Loucy (cell line): Measurements from ENCODE around the gene PDE9A.

ENCODE experiments used
- CTCF ChIP-seq: fragments of 200-600 bp; sonication (generic); conservative IDR thresholded peaks from 2 replicates; pipeline ENCODE4 v1.5.1; 2014; ENCODE audit warnings: mild to moderate bottlenecking, antibody characterized with exemption, low read length
- EZH2phosphoT487 ChIP-seq: fragments of 200-600 bp; IDR thresholded peaks from 2 replicates; pipeline ENCODE4 v1.6.1; 2018; ENCODE audit warnings: antibody characterized with exemption, mild to moderate bottlenecking, moderate library complexity, borderline replicate concordance

DNA sequence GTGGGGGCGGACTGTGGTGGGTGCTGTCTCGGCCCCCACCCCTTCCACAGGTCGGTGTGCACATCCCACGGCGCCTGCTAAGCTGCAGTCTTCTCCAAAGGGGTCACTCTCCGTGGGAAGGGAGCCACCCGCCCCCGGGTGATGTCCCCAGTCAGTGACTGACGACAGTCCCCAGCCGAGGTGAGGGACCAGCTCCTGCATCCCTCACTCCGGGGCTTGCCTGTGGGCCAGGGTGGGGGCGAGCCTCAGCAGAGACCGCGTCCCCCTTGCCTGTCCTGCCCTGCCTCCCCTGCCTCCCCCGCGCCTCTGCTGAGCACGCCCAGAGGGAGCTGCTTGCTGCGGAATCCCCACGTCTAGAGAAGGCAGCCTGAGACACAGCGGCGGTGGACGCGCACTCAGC, 35.9 kb upstream of the PDE9A start:
- TF ChIP-seq CTCF (no peak), EZH2phosphoT487 (no peak)
